NCI-H748 treated with DMSO at 0.1 percent for 48 hours (cell line): ENCODE data around the gene FAIM.
"Not testable (repeated sequence)": the region's sequence is repeated elsewhere in the genome, so short reads cannot be mapped to it uniquely, and the experiment has no call there.

ENCODE experiments used
- DNase-seq: peaks from one replicate; lab custom pipeline; 2025; lab: John Stamatoyannopoulos, UW

FAIM gene

DNA sequence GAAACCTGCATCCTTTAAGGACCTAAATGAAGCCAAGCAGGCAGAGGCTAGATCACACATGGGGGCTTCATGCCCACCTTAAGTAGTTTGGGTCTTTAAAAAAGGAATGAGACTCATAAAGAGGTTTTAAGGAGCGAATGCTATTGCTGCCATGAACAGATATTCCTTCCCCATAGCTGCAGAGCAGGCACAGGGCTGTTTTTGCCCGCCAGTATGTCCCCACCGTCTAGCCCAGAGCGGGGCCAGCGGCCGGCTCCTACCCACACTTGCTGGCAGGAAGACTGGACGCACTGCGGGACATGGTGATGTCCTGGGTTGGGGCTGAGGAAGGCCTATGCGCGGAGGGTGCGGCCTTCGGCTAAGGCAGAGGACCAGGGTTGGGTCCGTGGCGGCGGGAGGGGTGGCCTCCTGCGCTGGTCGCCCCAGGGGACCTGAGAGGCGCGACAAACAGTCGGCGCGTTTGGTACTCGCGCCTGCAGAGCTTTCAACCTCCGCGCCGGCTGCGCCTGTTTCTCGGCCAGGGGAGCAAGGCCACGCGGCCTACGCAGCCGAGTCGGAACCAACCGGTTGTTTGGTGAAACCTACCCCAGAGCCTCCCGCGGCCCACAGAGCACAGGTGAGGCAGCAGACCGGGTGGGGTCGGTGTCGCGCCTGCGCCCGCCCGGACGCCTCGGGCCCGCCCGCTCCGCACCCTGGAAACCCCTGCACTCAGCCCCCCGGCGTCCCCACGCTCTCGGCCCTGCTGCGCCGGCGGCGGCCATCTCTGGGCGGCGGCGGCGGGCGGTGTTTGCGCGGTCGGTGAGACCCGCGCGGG is at the start of gene FAIM:
FAIM (plus strand) TSS at position 450 of the 814 bp plus-strand sequence. CDS start 10,956 bp downstream, outside the sequence.
- peak; percentile 22 for DNase-seq

GRCh38 chr3:138559134-138559533 is 49.4 kb upstream of the FAIM start:
- DNase-seq: no peak

DNA sequence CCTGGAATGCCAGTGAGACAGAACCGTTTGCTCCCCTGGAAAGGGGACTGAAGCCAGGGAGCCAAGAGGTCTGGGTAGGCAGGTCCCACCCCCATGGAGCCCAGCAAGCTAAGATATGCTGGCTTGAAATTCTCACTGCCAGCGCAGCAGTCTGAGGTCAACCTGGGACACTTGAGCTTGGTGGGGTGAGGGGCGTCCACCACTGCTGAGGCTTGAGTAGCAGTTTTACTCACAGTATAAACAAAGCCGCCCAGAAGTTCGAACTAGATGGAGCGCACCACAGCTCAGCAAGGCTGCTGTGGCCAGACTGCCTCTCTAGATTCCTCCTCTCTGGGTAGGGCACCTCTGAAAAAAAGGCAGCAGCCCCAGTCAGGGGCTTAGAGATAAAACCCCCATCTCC is 48.1 kb upstream of the FAIM start:
- DNase-seq: no peak

- DNase-seq: not testable (repeated sequence)
Measured at GRCh38 chr3:138562902-138563301, 45.7 kb upstream of the FAIM start.

DNA sequence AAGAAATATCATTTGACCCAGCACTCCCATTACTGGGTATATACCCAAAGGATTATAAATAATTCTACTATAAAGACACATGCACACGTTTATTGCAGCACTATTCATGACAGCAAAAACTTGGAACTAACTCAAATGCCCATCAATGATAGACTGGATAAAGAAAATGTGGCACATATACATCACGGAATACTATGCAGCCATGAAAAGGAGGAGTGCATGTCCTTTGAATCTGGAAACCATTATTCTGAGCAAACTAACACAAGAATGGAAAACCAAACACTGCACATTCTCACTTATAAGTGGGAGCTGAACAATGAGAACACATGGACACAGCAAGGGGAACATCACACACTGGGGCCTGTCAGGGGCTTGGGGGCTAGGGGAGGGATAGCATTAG is 42.3 kb upstream of the FAIM start:
- DNase-seq: not testable (repeated sequence)

DNA sequence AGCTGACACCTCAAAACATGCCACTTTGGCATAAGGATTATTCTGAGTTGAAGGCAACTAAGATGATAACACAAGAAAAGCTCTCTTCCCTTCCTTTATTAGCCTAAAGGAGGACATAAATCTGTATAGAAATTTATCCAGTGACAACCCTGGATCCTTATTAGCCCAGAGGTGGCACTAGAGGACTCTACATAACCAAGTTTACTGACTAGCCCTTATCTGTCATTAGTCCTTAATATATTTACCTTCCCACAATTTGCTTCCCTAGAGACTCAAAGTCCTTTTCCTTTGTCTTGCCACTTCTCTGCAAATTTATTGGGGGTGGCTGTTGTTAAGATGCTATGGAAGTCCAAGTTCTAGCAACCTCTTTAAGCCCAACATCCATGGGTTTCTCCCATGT is 41.2 kb upstream of the FAIM start:
- no peak for DNase-seq

GRCh38 chr3:138569090-138569489 is 39.5 kb upstream of the FAIM start:
- DNase-seq: no peak

DNA sequence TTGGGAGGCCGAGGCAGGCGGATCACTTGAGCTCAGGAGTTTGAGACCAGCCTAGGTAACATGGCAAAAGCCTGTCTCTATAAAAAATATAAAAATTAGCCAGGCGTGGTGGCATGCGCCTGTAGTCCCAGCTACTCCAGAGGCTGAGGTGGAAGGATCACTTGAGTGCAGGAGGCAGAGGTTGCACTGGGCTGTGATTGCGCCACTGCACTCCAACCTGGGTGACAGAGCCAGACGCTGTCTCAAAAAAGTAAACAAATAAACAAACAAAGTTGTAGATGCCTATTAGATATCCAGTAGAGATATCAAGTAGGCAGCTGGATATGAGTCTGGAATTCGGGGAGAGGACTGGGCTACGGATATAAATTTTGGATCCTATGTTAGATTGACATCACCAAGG is 38.9 kb upstream of the FAIM start:
- DNase-seq: not testable (repeated sequence)

DNA sequence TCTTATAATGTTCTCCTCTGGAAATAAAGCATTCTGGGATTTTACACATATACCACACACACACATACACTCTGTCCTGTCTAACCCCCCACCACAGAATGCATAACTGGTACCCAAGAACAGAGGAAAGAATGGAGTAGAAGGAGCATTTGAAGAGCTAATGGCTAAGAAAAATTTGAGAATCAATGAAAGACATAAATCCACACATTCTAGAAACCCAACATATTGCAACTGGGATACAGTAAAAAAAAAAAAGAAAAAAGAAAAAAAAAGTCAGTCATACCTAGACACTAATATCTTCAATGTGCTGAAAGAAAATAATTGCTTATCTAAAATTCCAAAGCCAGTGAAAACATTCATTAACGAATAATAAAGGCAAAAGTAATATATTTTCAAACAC is 35.4 kb upstream of the FAIM start:
- DNase-seq: no peak

DNA sequence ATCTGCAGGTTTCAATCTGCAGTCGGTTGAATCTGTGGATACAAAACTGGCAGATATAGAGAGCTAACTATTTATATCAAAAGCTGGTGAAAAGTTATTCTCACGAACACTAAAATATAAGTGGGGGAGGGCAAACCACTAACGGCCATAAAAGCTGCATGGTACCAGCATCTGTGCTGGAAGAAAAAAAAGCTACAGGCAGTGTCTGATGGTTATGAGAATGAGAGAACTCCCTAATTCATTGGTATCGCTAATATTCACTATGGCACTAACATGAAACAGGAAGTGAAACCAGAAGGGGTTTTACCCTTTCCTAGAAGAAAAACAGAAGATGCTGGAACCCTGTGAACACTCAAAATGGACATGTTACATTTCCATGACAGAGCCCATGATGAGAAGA is 30.4 kb upstream of the FAIM start:
- no peak for DNase-seq

DNA sequence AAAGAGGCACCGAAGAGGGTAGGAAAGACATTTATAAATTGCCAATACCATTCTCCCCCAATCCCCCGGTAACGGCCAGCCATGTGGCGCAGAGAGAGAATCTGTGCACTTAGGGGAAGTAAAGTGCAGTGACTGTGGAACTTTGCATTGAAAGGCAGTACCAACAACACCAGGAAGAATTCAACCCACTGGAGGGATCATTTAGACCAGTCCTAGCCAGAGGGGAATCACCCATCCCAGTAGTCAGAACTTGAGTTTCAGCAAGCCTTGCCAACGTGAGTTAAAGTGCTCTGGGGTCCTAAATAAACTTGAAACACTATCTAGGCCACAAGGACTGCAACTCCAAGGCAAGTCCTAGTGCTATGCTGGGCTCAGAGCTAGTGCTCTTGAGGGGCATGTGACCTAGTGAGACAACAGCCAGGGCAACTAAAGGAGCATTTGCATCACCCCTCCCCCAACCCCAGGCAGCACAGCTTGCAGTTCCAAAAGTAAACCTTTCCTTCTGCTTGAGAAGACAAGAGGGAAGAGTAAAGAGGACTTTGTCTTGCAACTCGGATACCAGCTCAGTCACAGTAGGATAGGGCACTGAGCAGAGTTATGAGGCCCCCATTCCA is 29.5 kb upstream of the FAIM start:
- DNase-seq: no peak

GRCh38 chr3:138587374-138587773 is 21.2 kb upstream of the FAIM start:
- DNase-seq: no peak

- no peak for DNase-seq
Measured at GRCh38 chr3:138588445-138588844, 20.1 kb upstream of the FAIM start.

- no peak for DNase-seq
Measured at GRCh38 chr3:138591392-138591791, 17.2 kb upstream of the FAIM start.

GRCh38 chr3:138593488-138594149 is 15.0 kb upstream of the FAIM start:
- DNase-seq: no peak

DNA sequence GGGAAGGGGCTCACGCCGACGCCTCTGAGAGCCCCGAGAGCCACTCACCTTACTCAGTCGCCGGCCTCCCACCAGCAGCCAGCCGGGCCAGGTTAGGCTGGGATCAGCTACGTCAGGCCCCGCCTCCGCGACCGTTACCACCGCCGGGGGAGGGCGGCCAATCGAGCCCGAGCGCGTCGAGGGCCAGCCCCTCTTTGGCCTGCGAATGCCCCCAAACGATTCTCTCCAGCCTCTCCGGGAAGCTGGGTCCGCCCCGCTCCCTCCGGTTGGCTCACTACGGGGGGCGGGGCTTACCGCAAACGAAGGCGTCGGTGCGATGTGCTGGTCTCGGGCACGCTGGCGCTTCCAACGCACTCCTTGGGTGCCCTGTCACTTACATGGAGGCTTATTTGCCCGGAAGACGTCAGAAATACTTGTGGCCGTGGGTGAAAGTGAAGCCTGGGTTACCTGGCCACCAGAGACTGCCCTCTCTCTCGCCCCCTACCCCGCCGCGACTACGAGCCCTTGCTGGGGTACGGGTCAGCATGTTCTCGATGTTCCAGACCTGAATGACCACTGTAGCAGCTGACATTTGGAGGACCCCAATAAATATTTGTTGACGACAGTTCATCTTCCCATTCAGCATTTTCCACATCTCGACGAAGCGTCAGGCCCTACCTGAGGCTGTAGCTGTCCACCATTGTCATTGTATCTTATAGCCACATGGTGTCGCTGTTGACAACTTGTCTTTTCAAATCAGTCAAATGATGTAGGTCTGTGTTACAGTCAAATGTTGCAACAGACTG is 14.2 kb upstream of the FAIM start, which contains the start of gene CEP70:
CEP70 (minus strand) TSS at position 111 of the 785 bp plus-strand sequence. CDS start 21,333 bp downstream, outside the sequence.
- no peak for DNase-seq

DNA sequence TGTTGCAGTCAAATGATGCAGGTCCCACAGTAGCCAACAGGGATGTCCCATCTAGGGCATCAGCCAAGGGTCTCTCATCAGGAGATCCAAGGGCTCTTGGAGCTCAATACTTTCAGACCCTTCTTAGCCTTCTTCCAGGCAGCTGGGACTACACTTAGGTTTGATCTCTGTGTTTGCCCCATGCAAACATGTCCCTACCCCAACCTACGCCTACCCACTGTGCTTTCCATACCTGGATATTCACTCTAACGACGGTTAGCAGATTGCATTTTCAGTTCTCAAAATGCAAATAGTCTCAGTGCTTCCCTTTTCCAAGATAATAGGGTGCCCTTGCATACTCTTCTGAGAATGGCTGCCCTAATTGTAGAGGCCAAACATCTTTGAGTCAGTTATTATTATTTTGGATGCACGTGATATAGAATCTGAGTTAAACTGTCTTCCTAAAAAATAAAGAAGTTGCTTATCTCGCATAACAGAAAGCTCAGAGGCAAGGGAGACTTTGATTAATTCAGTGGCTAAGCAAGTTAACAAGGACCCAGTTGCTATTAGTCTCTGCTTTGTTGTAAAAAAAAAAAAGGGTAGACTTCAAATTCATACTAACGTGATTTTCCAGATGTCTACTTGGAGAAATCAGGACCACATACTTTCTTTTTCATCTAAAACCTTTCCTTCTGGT is 13.5 kb upstream of the FAIM start:
- DNase-seq: no peak

GRCh38 chr3:138597186-138597976 is 11.2 kb upstream of the FAIM start:
- not testable (repeated sequence) for DNase-seq

DNA sequence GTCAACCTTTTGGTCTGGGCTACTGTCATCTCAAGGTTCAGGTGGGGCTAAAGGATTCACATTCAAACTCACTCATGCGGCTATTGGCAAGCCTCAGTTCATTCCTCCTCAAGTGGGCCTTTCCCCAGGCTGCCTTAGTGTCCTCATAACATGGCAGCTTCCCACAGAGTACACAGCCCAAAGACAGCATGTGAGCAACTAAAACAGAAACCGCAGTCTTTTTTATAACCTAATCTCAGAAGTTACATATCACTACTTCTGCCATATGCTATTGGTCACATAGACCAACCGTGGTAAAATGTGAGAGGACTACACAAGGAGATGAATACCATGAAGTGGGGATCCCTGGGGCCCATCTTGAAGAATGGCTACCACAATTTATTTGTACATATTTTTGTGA is 10.0 kb upstream of the FAIM start:
- DNase-seq: no peak

DNA sequence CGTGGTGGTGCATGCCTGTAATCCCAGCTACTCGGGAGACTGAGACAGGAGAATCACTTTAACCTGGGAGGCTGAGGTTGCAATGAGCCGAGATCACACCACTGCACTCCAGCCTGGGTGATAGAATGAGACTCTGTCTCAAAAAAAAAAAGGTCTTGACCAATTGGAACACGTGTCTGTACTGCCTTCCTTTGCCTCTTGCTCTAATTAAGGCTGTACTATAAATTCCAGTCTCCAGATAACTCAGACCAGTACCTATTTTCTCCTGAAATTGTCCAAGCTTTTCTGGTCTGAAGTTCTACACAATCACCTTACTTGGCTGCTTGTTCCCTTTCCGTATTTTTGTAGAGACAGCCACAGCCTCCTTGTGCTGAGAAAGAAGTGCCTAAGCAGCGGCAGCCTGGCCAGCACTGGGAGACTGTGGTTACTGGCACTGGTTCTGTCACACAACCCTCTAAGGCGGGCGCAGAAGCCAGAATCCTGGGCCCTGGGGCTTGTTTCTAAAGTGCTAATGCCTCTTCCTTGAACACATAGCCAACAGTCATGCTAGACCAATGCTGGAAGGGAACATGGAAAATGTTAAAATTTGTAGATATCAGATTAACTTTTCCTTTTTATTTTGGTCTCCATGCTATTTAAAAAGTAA is 8.3 kb upstream of the FAIM start:
- no peak for DNase-seq
